ENCODE results near the gene RFWD3. TPM values are rescaled to one million over a fixed set of nuclear protein-coding genes. Genes with fewer than 3 reads are reported as not detected.

Gene RFWD3
- polyA plus RNA-seq, 6 donors from 2014 or later, result 12.7 to 40.9 (median 23.7) TPM

GRCh38 chr16:74605746-74606520 is 60.7 kb downstream of the RFWD3 start:
- H3K27ac Mint-ChIP-seq, result peak overlapping the region; percentile 86 to 98 (median 94)
- no peaks in the 10 kb centered on the region for H3K9me3 Mint-ChIP-seq
- H3K36me3 Mint-ChIP-seq, result no peaks in the 10 kb centered on the region
- peak overlapping the region; percentile 91 to 97 (median 94) for H3K4me3 Mint-ChIP-seq
- no peaks in the 10 kb centered on the region for H3K27me3 Mint-ChIP-seq
- DNase-seq (no peak), ATAC-seq (ENCODE audit: low read depth in 2 of 2) (no peak)
- peaks cover 39 to 59% (median 53%) of the 10 kb centered on the region in 3 donors for H3K4me1 Mint-ChIP-seq

GRCh38 chr16:74605332-74605731 is 61.3 kb downstream of the RFWD3 start:
- Mint-ChIP-seq H3K4me1 (peaks cover 43 to 65% (median 59%) of the 10 kb centered on the region in 3 donors), H3K4me3 (peak overlapping the region in 6 of 8 donors; percentile 91 to 97 (median 94)), H3K27ac (peak overlapping the region in 4 of 6 donors; percentile 86 to 98 (median 96)), H3K27me3 (no peaks in the 10 kb centered on the region), H3K9me3 (no peaks in the 10 kb centered on the region), H3K36me3 (no peaks in the 10 kb centered on the region)
- ATAC-seq (ENCODE audit: low read depth in 2 of 2) (no peak), DNase-seq (no peak)

GRCh38 chr16:74603848-74604247 is 62.8 kb downstream of the RFWD3 start:
- Mint-ChIP-seq H3K4me1 (peaks cover 49 to 78% (median 74%) of the 10 kb centered on the region in 3 donors), H3K27me3 (no peaks in the 10 kb centered on the region), H3K27ac (peak overlapping the region in 1 of 6 donors; percentile 65), H3K36me3 (peaks cover 0 to 4% of the 10 kb centered on the region in 2 donors), H3K4me3 (peak overlapping the region in 3 of 8 donors; percentile 59 to 91 (median 66)), H3K9me3 (no peaks in the 10 kb centered on the region)
- ATAC-seq (ENCODE audit: low read depth in 2 of 2) (no peak), DNase-seq (no peak)

GRCh38 chr16:74601126-74601871 is 65.4 kb downstream of the RFWD3 start:
- no peaks in the 10 kb centered on the region for H3K9me3 Mint-ChIP-seq
- H3K4me1 Mint-ChIP-seq, result peaks cover 44 to 76% (median 67%) of the 10 kb centered on the region in 3 donors
- peak overlapping the region; percentile 29 to 79 (median 50) for H3K4me3 Mint-ChIP-seq
- H3K36me3 Mint-ChIP-seq, result peaks cover 0 to 9% of the 10 kb centered on the region in 2 donors
- peak; percentile 89 for ATAC-seq (ENCODE audit: low read depth in 2 of 2)
- peak overlapping the region in 4 of 6 donors; percentile 67 to 84 (median 70) for H3K27ac Mint-ChIP-seq
- no peaks in the 10 kb centered on the region for H3K27me3 Mint-ChIP-seq
- DNase-seq, result peak; percentile 19

DNA sequence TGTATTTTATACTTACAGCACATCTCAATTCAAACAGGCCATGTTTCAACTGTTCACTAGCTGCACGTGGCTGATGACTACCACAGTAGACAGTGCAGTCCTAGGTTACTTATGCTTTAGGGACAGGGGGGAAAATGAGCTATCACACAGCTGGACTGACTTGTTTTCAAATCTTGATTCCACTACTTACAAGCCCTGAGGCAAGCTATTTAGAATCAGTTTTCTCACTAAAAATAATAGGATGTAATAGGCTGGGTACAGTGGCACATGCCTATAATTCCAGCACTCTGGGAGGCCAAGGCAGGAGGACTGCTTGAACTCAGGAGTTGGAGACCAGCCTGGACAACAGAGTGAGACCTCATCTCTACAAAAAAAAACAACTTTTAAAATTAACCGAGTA is 70.1 kb downstream of the RFWD3 start:
- H3K4me1 Mint-ChIP-seq, result peaks cover 26 to 52% (median 42%) of the 10 kb centered on the region in 3 donors
- no peak overlapping the region for H3K4me3 Mint-ChIP-seq
- H3K27ac Mint-ChIP-seq, result no peak overlapping the region
- no peaks in the 10 kb centered on the region for H3K9me3 Mint-ChIP-seq
- ATAC-seq (ENCODE audit: low read depth in 2 of 2) (no peak), DNase-seq (no peak)
- H3K27me3 Mint-ChIP-seq, result no peaks in the 10 kb centered on the region
- H3K36me3 Mint-ChIP-seq, result peaks cover 0 to 9% of the 10 kb centered on the region in 2 donors

DNA sequence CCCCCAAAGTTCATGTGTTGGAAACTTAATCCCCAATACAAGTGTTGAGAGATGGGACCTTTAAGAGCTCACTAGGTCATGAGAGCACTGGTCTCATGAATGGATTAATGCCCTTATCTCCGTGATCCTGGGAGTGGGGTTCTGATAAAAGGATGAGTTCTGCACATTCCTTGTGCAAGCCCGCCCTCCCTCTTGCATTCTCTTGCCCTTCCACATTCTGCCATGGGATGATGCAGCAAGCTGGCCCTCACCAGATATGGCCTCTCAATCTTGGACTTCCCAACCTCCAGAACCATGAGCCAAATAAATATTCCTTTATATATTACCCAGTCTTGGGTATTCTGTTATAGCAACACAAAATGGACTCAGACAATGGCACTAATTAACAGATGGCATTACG is 73.8 kb downstream of the RFWD3 start:
- Mint-ChIP-seq H3K36me3 (peaks cover 0 to 5% of the 10 kb centered on the region in 2 donors), H3K27me3 (no peaks in the 10 kb centered on the region), H3K4me3 (no peak overlapping the region), H3K9me3 (no peaks in the 10 kb centered on the region), H3K27ac (peak overlapping the region in 3 of 6 donors; percentile 68 to 81 (median 76)), H3K4me1 (peaks cover 26 to 53% (median 32%) of the 10 kb centered on the region in 3 donors)
- ATAC-seq (ENCODE audit: low read depth in 2 of 2) (no peak), DNase-seq (no peak)

GRCh38 chr16:74591876-74592650 is 74.6 kb downstream of the RFWD3 start:
- peaks cover 30 to 57% (median 39%) of the 10 kb centered on the region in 3 donors for H3K4me1 Mint-ChIP-seq
- H3K27ac Mint-ChIP-seq, result peak overlapping the region in 2 of 6 donors; percentile 20 to 68

DNA sequence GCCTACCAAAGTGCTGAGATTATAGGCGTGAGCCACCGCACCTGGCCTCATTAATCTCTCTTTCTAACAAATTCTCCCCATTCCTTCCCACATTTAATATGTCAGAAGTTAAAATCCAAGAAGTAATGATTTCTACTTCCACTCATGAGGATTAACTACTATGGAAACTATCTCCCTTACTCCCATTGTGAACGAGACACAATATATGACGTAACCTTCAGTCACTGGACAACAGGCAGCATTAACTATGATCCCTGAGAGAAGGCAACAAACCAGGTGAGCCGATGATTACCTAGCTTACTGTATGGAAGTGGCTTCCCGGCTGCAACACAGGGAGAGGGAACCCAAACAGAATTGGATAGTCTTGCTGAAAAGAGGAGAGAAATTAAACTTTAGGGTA is 79.7 kb downstream of the RFWD3 start:
- peaks cover 44 to 85% (median 68%) of the 10 kb centered on the region in 3 donors for H3K4me1 Mint-ChIP-seq
- H3K4me3 Mint-ChIP-seq, result peak overlapping the region in 2 of 8 donors; percentile 18 to 29
- H3K27me3 Mint-ChIP-seq, result no peaks in the 10 kb centered on the region
- no peaks in the 10 kb centered on the region for H3K9me3 Mint-ChIP-seq
- H3K36me3 Mint-ChIP-seq, result peaks cover 0 to 9% of the 10 kb centered on the region in 2 donors
- ATAC-seq (ENCODE audit: low read depth in 2 of 2) (no peak), DNase-seq (no peak)
- H3K27ac Mint-ChIP-seq, result peak overlapping the region in 4 of 6 donors; percentile 2 to 83 (median 29)

More at GRCh38 chr16:74591876-74592650, 74.6 kb downstream of the RFWD3 start:
- ATAC-seq (ENCODE audit: low read depth in 2 of 2), result no peak
- Mint-ChIP-seq H3K27me3 (no peaks in the 10 kb centered on the region), H3K4me3 (no peak overlapping the region), H3K36me3 (peaks cover 0 to 5% of the 10 kb centered on the region in 2 donors), H3K9me3 (no peaks in the 10 kb centered on the region)
- no peak for DNase-seq

DNA sequence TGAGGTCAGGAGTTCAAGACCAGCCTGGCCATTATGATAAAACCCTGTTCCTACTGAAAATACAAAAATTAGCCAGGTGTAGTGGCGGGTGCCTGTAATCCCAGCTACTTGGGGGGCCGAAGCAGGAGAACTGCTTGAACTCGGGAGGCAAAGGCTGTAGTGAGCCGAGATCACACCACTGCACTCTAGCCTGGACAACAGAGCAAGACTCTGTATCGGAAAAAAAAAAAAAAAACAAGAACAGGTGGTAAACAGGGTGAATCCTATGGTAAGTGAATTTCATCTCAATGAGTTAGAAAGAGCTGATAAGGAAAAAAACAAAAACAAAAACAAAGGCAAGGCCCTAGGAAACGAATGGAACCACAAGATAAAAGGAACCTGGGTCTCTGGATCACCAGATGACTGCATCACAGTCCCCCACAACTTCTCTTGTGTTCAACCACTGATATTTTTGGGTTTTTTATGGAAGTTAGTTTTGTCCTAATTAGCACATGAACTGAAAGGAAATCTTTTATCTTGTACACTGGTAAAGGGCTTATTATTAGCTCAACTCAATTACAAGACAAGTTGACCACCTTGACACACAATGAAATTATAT is 80.7 kb downstream of the RFWD3 start:
- no peaks in the 10 kb centered on the region for H3K9me3 Mint-ChIP-seq
- H3K27me3 Mint-ChIP-seq, result no peaks in the 10 kb centered on the region
- no peak for DNase-seq
- ATAC-seq (ENCODE audit: low read depth in 2 of 2), result no peak
- no peak overlapping the region for H3K4me3 Mint-ChIP-seq
- peaks cover 0 to 9% of the 10 kb centered on the region in 2 donors for H3K36me3 Mint-ChIP-seq
- peaks cover 53 to 86% (median 75%) of the 10 kb centered on the region in 3 donors for H3K4me1 Mint-ChIP-seq
- H3K27ac Mint-ChIP-seq, result peak overlapping the region in 1 of 6 donors; percentile 89

DNA sequence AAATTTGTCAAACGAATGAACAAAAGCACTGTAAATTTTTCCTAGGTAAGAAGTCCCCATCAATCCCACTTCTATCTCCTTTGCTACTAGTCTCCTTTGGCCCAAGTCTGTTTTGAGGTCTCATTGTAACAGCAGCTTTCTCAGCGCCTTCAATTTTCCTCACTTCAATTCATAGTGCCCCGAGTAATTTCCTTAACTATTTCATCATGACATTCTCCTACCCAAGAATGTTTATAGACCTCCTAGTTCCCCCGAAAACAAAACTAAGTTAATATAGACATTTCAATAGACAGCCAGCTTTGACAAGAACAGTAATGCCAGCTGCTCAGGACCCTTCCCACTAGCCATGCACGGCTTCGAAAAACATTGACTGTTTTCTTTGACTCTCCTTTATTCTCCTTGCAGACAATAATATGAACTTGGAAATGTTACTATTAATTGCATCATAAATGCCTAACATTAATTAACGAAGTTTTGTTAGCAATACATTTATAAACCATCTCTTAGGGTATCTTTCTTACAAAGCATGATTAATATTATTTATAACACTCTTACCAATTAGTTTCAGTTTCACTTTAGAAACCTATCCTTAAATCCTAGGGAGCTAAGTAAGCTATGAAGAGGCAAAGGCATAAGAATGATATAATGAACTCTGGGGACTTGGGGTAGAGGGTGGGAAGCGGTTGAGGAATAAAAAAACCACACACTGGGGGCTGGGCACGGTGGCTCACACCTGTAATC is 82.6 kb downstream of the RFWD3 start:
- Mint-ChIP-seq H3K4me3 (no peak overlapping the region), H3K27me3 (no peaks in the 10 kb centered on the region), H3K27ac (peak overlapping the region in 5 of 6 donors; percentile 14 to 41 (median 22)), H3K36me3 (peaks cover 0 to 9% of the 10 kb centered on the region in 2 donors), H3K9me3 (no peaks in the 10 kb centered on the region), H3K4me1 (peaks cover 54 to 90% (median 76%) of the 10 kb centered on the region in 3 donors)
- ATAC-seq (ENCODE audit: low read depth in 2 of 2), result no peak
- no peak for DNase-seq

- no peak for DNase-seq
- Mint-ChIP-seq H3K27me3 (no peaks in the 10 kb centered on the region), H3K4me1 (peaks cover 57 to 89% (median 80%) of the 10 kb centered on the region in 3 donors), H3K9me3 (no peaks in the 10 kb centered on the region), H3K27ac (peak overlapping the region in 4 of 6 donors; percentile 24 to 86 (median 41)), H3K4me3 (peak overlapping the region in 2 of 8 donors; percentile 30 to 87), H3K36me3 (peaks cover 0 to 9% of the 10 kb centered on the region in 2 donors)
- ATAC-seq (ENCODE audit: low read depth in 2 of 2), result no peak
Observed at GRCh38 chr16:74582970-74583369, 83.7 kb downstream of the RFWD3 start.

- Mint-ChIP-seq H3K4me3 (peak overlapping the region in 3 of 8 donors; percentile 12 to 50 (median 31)), H3K9me3 (no peaks in the 10 kb centered on the region), H3K27me3 (no peaks in the 10 kb centered on the region), H3K36me3 (peaks cover 0 to 9% of the 10 kb centered on the region in 2 donors), H3K27ac (peak overlapping the region in 4 of 6 donors; percentile 44 to 94 (median 80)), H3K4me1 (peaks cover 49 to 88% (median 69%) of the 10 kb centered on the region in 3 donors)
- ATAC-seq (ENCODE audit: low read depth in 2 of 2), result no peak
- no peak for DNase-seq
Observed at GRCh38 chr16:74580833-74581232, 85.8 kb downstream of the RFWD3 start.

All from naive B cell (primary cell).